Colonic mucosa (tissue), 4 donors: ENCODE data around the gene HAPLN2. TPM values are rescaled to one million over a fixed set of nuclear protein-coding genes. Genes with fewer than 3 reads are reported as not detected.

Source experiments
- DNase-seq: peaks from one replicate; pipeline ENCODE4 v3.0.0-alpha.2; 2020
- H3K27ac ChIP-seq: fragments of 200-600 bp; one replicate; pipeline ENCODE4 v1.8.0; 2021
- H3K27me3 ChIP-seq: fragments of 200-600 bp; one replicate; pipeline ENCODE4 v1.8.0; 2021
- H3K36me3 ChIP-seq: fragments of 200-600 bp; one replicate; pipeline ENCODE4 v1.8.0; 2021
- H3K4me1 ChIP-seq: fragments of 200-600 bp; one replicate; pipeline ENCODE4 v1.8.0; 2021; ENCODE audit warnings: mild to moderate bottlenecking
- H3K4me3 ChIP-seq: fragments of 200-600 bp; one replicate; pipeline ENCODE4 v1.8.0; 2021
- H3K9ac ChIP-seq, 2 donors: one replicate each; pipeline ENCODE4 v1.7.0; 2013; ENCODE audit warnings: control low read depth in 2 of 2, low read depth in 2 of 2, low read length in 2 of 2
- H3K9me3 ChIP-seq: fragments of 200-600 bp; one replicate; pipeline ENCODE4 v1.8.0; 2021
- intact Hi-C: fragments of 100-400 bp; cut with DNase I; formaldehyde crosslinking; loops from one replicate; pipeline ENCODE4 v1.14.1; 2022
- total RNA-seq, 2 donors: library from RNA; stranded (reverse); fragmentation: NEBNext Ultra II Directional in 1 of 2; extraction: Animal tissue kit (Norgen Biotek cat#: 25700) in 1 of 2; gene quantifications; one replicate each; pipeline ENCODE4 v1.2.1, GENCODE V29; 2021
- TF ChIP-seq, protein P1 (sequence below): fragments of 200-600 bp; IDR thresholded peaks from one replicate; pipeline ENCODE4 v1.8.0; 2022; ENCODE audit warnings: antibody characterized with exemption, mild to moderate bottlenecking
- donor health status: healthy.
- donor health status: DM: no; HTN: no; CAD: no.
- donor health status: DM: no; HTN: no; CAD: no.

Gene HAPLN2
- total RNA-seq, 2 donors from 2014 or later: 0.96 TPM; not detected in 1

DNA sequence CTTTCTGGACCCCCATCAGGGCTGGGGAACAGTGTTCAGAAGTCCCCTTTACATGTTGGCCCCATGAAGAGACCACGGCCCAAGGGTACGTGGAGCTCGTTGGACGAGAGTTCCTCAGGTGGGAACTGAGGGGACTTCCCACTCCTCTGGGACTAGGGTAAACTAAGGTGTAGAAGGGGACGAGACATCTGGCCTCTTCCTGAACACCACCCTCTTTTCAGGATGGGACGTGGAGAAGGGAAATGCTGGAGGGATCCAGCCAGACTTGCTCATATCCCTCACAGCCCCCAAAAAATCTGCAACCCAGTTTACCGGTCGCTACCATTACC lies 25.6 kb upstream of the HAPLN2 start:
- Histone ChIP-seq H3K4me3 (no peak overlapping the region), H3K27ac (no peak overlapping the region), H3K36me3 (no peaks in the 10 kb centered on the region), H3K9ac (no peak overlapping the region), H3K9me3 (no peaks in the 10 kb centered on the region), H3K27me3 (no peaks in the 10 kb centered on the region), H3K4me1 (no peaks in the 10 kb centered on the region)
- intact Hi-C loops: no loop called here
- no peak for DNase-seq
- TF ChIP-seq, protein P1, sequence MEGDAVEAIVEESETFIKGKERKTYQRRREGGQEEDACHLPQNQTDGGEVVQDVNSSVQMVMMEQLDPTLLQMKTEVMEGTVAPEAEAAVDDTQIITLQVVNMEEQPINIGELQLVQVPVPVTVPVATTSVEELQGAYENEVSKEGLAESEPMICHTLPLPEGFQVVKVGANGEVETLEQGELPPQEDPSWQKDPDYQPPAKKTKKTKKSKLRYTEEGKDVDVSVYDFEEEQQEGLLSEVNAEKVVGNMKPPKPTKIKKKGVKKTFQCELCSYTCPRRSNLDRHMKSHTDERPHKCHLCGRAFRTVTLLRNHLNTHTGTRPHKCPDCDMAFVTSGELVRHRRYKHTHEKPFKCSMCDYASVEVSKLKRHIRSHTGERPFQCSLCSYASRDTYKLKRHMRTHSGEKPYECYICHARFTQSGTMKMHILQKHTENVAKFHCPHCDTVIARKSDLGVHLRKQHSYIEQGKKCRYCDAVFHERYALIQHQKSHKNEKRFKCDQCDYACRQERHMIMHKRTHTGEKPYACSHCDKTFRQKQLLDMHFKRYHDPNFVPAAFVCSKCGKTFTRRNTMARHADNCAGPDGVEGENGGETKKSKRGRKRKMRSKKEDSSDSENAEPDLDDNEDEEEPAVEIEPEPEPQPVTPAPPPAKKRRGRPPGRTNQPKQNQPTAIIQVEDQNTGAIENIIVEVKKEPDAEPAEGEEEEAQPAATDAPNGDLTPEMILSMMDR: no peak

DNA sequence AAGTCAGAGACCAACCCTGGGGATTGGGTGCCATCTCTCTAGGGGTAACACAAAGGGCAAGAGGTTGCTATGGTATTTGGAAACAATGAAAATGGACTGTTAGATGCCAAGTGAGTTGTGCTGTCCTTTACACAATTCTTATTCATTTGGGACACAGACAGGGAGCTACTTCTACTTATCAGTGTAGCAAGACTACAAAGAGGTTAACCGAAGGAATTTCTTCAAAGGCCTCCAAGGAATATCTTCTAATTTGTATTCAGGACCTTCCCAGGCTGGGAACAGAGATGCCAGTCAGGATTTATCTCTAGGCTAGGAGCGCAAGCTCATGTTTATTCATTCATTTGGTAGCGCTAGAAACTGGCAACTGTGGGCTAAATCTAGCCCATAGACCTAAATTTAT lies 25.0 kb upstream of the HAPLN2 start:
- intact Hi-C loops: no loop called here
- H3K27ac ChIP-seq: no peak overlapping the region
- no peak for DNase-seq
- H3K4me3 ChIP-seq: no peak overlapping the region
- TF ChIP-seq, protein P1: no peak
- no peaks in the 10 kb centered on the region for H3K4me1 ChIP-seq
- no peaks in the 10 kb centered on the region for H3K36me3 ChIP-seq
- no peak overlapping the region for H3K9ac ChIP-seq
- no peaks in the 10 kb centered on the region for H3K27me3 ChIP-seq
- H3K9me3 ChIP-seq: no peaks in the 10 kb centered on the region

DNA sequence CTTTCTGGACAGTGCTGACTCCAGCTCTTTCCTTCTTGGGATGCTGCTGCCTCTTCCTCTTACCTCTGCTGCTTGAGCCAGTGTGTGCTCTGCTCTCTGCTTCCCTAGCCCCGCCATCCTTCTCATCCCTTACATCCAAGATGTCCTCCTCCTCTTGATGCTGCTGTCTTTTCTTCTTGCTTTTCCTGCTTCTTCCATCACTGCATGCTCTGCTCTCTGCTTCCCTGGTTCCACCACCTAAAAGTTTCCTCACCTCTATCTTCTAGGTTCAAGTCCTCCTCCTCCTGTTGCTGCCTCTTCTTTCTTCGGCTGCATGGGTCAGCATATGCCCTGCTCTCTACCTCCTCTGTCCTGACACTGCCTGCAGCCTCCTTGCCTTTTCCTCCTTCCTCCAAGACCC lies 24.2 kb upstream of the HAPLN2 start:
- intact Hi-C loops: no loop called here
- Histone ChIP-seq H3K36me3 (no peaks in the 10 kb centered on the region), H3K27ac (no peak overlapping the region), H3K4me3 (no peak overlapping the region), H3K4me1 (no peaks in the 10 kb centered on the region), H3K9ac (no peak overlapping the region), H3K27me3 (no peaks in the 10 kb centered on the region), H3K9me3 (no peaks in the 10 kb centered on the region)
- TF ChIP-seq, protein P1: no peak
- DNase-seq: no peak

DNA sequence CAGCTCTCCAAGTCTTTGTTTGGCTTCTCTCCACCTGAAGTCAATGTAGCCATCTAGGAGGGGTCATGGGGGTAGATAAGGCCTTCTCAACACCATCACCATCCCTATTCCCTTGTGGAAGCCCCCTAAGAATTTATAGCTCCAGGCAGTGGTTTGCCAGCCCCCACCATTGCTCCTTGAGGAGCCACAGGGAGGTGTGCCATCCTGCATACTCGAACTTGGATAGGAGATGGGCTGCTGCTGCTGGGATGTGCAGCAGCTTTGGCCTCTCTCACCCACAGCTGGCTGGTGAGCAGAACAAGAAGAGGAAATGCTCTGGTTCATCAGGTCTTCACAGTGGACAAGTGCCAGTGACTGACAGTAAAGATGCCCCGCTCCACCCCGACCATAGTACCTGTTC lies 22.8 kb upstream of the HAPLN2 start:
- Histone ChIP-seq H3K4me3 (no peak overlapping the region), H3K36me3 (no peaks in the 10 kb centered on the region), H3K4me1 (no peaks in the 10 kb centered on the region), H3K9ac (no peak overlapping the region), H3K27me3 (no peaks in the 10 kb centered on the region), H3K27ac (no peak overlapping the region), H3K9me3 (no peaks in the 10 kb centered on the region)
- intact Hi-C loops: no loop called here
- DNase-seq: no peak
- TF ChIP-seq, protein P1: no peak

DNA sequence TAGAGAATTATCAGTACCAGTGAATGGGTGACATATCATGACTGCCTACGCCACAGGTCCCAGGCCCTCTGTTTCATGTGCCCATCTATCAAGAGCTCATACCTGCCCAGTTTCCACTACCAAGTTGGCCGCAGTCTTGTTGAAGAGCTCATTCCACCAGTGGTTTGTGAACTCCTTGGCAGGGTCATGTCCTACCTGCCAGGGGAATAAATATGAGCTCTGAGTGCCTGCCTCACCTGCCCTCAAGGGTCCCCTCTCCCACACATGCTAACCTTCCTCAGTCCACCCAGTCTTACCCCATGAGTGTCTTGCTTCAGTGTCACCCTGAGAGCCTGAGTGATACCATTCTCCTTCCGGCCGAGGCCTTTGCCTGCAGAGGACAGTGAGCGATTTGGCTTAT lies 21.1 kb upstream of the HAPLN2 start:
- TF ChIP-seq, protein P1: no peak
- Histone ChIP-seq H3K4me3 (no peak overlapping the region), H3K9ac (no peak overlapping the region), H3K4me1 (peaks cover 5% of the 10 kb centered on the region), H3K9me3 (no peaks in the 10 kb centered on the region), H3K36me3 (no peaks in the 10 kb centered on the region), H3K27ac (no peak overlapping the region), H3K27me3 (no peaks in the 10 kb centered on the region)
- no peak for DNase-seq
- intact Hi-C loops: no loop called here
